H9 (cell line): Measurements from ENCODE around the gene RINT1. TPM values are rescaled to one million over a fixed set of nuclear protein-coding genes. Genes with fewer than 3 reads are reported as not detected.

Source experiments
- DNase-seq: peaks from one replicate; pipeline ENCODE4 v3.0.0-alpha.2; 2017
- H2AFZ ChIP-seq: one replicate; pipeline ENCODE4 v1.6.1; 2013; ENCODE audit warnings: mild to moderate bottlenecking, low read length, control low read depth, moderate library complexity
- H2AK5ac ChIP-seq: 2 replicates; pipeline ENCODE4 v1.6.1; 2013; ENCODE audit warnings: low read length, control low read depth, mixed read lengths; ENCODE audit not compliant: insufficient read length
- H2BK120ac ChIP-seq: one replicate; pipeline ENCODE4 v1.6.1; 2013; ENCODE audit warnings: low read depth, mild to moderate bottlenecking, low read length, control low read depth, inconsistent platforms; ENCODE audit not compliant: poor library complexity, severe bottlenecking
- H2BK12ac ChIP-seq: 2 replicates; pipeline ENCODE4 v1.6.1; 2013; ENCODE audit warnings: low read length, control low read depth, mixed read lengths, low read depth; ENCODE audit not compliant: insufficient read length
- H2BK15ac ChIP-seq: 2 replicates; pipeline ENCODE4 v1.6.1; 2013; ENCODE audit warnings: low read depth, low read length, control low read depth
- H2BK20ac ChIP-seq: one replicate; pipeline ENCODE4 v1.6.1; 2013; ENCODE audit warnings: low read depth, mild to moderate bottlenecking, low read length, control low read depth, inconsistent platforms; ENCODE audit not compliant: poor library complexity, severe bottlenecking
- H2BK5ac ChIP-seq: 2 replicates; pipeline ENCODE4 v1.6.1; 2013; ENCODE audit warnings: low read length, control low read depth, mixed read lengths; ENCODE audit not compliant: insufficient read length
- H3K14ac ChIP-seq: 2 replicates; pipeline ENCODE4 v1.6.1; 2013; ENCODE audit warnings: low read length, control low read depth; ENCODE audit not compliant: insufficient read depth
- H3K18ac ChIP-seq: 2 replicates; pipeline ENCODE4 v1.6.1; 2013; ENCODE audit warnings: low read depth, mild to moderate bottlenecking, mixed read lengths, low read length, control low read depth; ENCODE audit not compliant: insufficient read length
- H3K23ac ChIP-seq: 2 replicates; pipeline ENCODE4 v1.6.1; 2013; ENCODE audit warnings: low read length, control low read depth, mixed read lengths, low read depth; ENCODE audit not compliant: insufficient read length
- H3K23me2 ChIP-seq: 2 replicates; pipeline ENCODE4 v1.6.1; 2013; ENCODE audit warnings: low read depth, mild to moderate bottlenecking, mixed read lengths, low read length, control low read depth; ENCODE audit not compliant: insufficient read length, poor library complexity, severe bottlenecking
- H3K27ac ChIP-seq: 2 replicates; pipeline ENCODE4 v1.5.1; 2013; ENCODE audit warnings: low read length, control low read depth, mixed read lengths, low read depth; ENCODE audit not compliant: insufficient read length
- H3K27me3 ChIP-seq: 2 replicates; pipeline ENCODE4 v1.6.1; 2013; ENCODE audit warnings: low read length, control low read depth, inconsistent platforms; ENCODE audit not compliant: insufficient read depth
- H3K4ac ChIP-seq: 2 replicates; pipeline ENCODE4 v1.6.1; 2013; ENCODE audit warnings: low read depth, mild to moderate bottlenecking, control low read depth, inconsistent platforms, low read length, moderate library complexity
- H3K4me1 ChIP-seq: 2 replicates; pipeline ENCODE4 v1.6.1; 2013; ENCODE audit warnings: low read length, control low read depth, inconsistent platforms; ENCODE audit not compliant: insufficient read depth
- H3K4me2 ChIP-seq: 2 replicates; pipeline ENCODE4 v1.6.1; 2013; ENCODE audit warnings: low read length, control low read depth, mixed read lengths; ENCODE audit not compliant: insufficient read length, insufficient read depth
- H3K56ac ChIP-seq: 2 replicates; pipeline ENCODE4 v1.6.1; 2013; ENCODE audit warnings: low read depth, mild to moderate bottlenecking, mixed read lengths, low read length, control low read depth; ENCODE audit not compliant: insufficient read length
- H3K79me1 ChIP-seq: 2 replicates; pipeline ENCODE4 v1.6.1; 2013; ENCODE audit warnings: low read depth, mild to moderate bottlenecking, moderate library complexity, low read length, control low read depth, inconsistent platforms; ENCODE audit not compliant: insufficient read depth, poor library complexity, severe bottlenecking
- H3K79me2 ChIP-seq: 2 replicates; pipeline ENCODE4 v1.6.1; 2013; ENCODE audit warnings: low read length, control low read depth, inconsistent platforms; ENCODE audit not compliant: insufficient read depth
- H3K9ac ChIP-seq: 2 replicates; pipeline ENCODE4 v1.6.1; 2013; ENCODE audit warnings: low read length, control low read depth, mixed read lengths; ENCODE audit not compliant: insufficient read length; ENCODE audit errors: extremely low read depth
- H3K9me3 ChIP-seq: one replicate; pipeline ENCODE4 v1.6.1; 2013; ENCODE audit warnings: low read depth, low read length, inconsistent platforms; ENCODE audit not compliant: control insufficient read depth
- H3T11ph ChIP-seq: one replicate; pipeline ENCODE4 v1.6.1; 2013; ENCODE audit warnings: mild to moderate bottlenecking, low read length, control low read depth, inconsistent platforms
- H4K20me1 ChIP-seq: one replicate; pipeline ENCODE4 v1.6.1; 2013; ENCODE audit not compliant: control insufficient read depth, insufficient read length, insufficient read depth
- H4K5ac ChIP-seq: 2 replicates; pipeline ENCODE4 v1.6.1; 2013; ENCODE audit warnings: low read depth, mild to moderate bottlenecking, mixed read lengths, low read length, control low read depth; ENCODE audit not compliant: insufficient read length
- H4K8ac ChIP-seq: replicated peaks from 2 replicates; pipeline ENCODE4 v1.6.1; 2013; ENCODE audit warnings: low read length, control low read depth, mixed read lengths, low read depth; ENCODE audit not compliant: insufficient read length
- H4K91ac ChIP-seq: 2 replicates; pipeline ENCODE4 v1.6.1; 2013; ENCODE audit warnings: low read depth, mild to moderate bottlenecking, moderate library complexity, mixed read lengths, low read length, control low read depth; ENCODE audit not compliant: insufficient read length
- H3K27ac Mint-ChIP-seq, 3 experiments: 2 replicates in 2 of 3; 3 replicates in 1 of 3; pipeline ENCODE4 v1.8.0; 2020 to 2021; ENCODE audit warnings: mixed read lengths in 3 of 3, mild to moderate bottlenecking in 1 of 3, moderate library complexity in 1 of 3
- H3K27me3 Mint-ChIP-seq: 2 replicates; pipeline ENCODE4 v1.8.0; 2021; ENCODE audit warnings: low read depth, mild to moderate bottlenecking, moderate library complexity, mixed read lengths
- H3K36me3 Mint-ChIP-seq, 3 experiments: 2 replicates in 2 of 3; 3 replicates in 1 of 3; pipeline ENCODE4 v1.8.0; 2020 to 2021; ENCODE audit warnings: low read depth in 3 of 3, mixed read lengths in 3 of 3; ENCODE audit not compliant: insufficient read depth in 1 of 3
- H3K4me1 Mint-ChIP-seq, 2 experiments: 2 replicates each; pipeline ENCODE4 v1.8.0; 2020; ENCODE audit warnings: mixed read lengths in 2 of 2
- H3K4me3 Mint-ChIP-seq, 2 experiments: 2 replicates in 1 of 2; 3 replicates in 1 of 2; pipeline ENCODE4 v1.8.0; 2020 to 2021; ENCODE audit warnings: mild to moderate bottlenecking in 2 of 2, mixed read lengths in 2 of 2, moderate library complexity in 1 of 2
- H3K9me3 Mint-ChIP-seq, 2 experiments: 2 replicates in 1 of 2; 3 replicates in 1 of 2; pipeline ENCODE4 v1.8.0; 2020; ENCODE audit warnings: mild to moderate bottlenecking in 2 of 2, mixed read lengths in 2 of 2, moderate library complexity in 1 of 2
- WGBS: extraction: QIAGEN DNeasy Blood & Tissue Kit; methylation state at CpG from one replicate; pipeline ENCODE4 v1.1.7; 2013; ENCODE audit warnings: missing lambda C conversion rate, low lambda C conversion rate, mixed read lengths; ENCODE audit not compliant: insufficient read length; ENCODE audit errors: extremely low coverage; 5-methylcytosine and 5-hydroxymethylcytosine counted together
- total RNA-seq: library from RNA; stranded (reverse); gene quantifications from 2 replicates; pipeline ENCODE4 v1.2.1, GENCODE V29; 2021
- TF ChIP-seq, protein P1 (sequence below): fragments of 200-600 bp; sonication (generic); conservative IDR thresholded peaks from 3 replicates; pipeline ENCODE4 v1.8.0; 2021; ENCODE audit warnings: antibody characterized with exemption, mild to moderate bottlenecking

RINT1 gene
- total RNA-seq, 1 experiment from 2014 or later = 21.5 TPM

- Mint-ChIP-seq H3K4me1 (peaks cover 11 to 18% of the 10 kb centered on the region in 2 experiments), H3K9me3 (no peaks in the 10 kb centered on the region; a peak in 1 of 5 replicates), H3K27me3 (no peaks in the 10 kb centered on the region), H3K27ac (peak overlapping the region in 2 of 3 experiments; percentile 38 to 59; a peak in 2 of 7 replicates), H3K4me3 (no peak overlapping the region), H3K36me3 (peaks cover 14 to 32% (median 26%) of the 10 kb centered on the region in 3 experiments)
- H4K5ac ChIP-seq = no peak overlapping the region
- WGBS = no CpG with 5 or more reads among the region's 8 CpGs
- no peak overlapping the region for H3K23ac ChIP-seq
- H4K91ac ChIP-seq = no peak overlapping the region
- H3K27ac ChIP-seq = no peak overlapping the region
- H3K79me1 ChIP-seq = no peaks in the 10 kb centered on the region
- no peak overlapping the region for H3K56ac ChIP-seq
- no peak overlapping the region for H3K18ac ChIP-seq
- H2AK5ac ChIP-seq = no peak overlapping the region
- no peak overlapping the region for H3K4ac ChIP-seq
- H3K9ac ChIP-seq = no peak overlapping the region
- no peak for DNase-seq
- H3K14ac ChIP-seq = no peak overlapping the region
- no peak overlapping the region for H2BK120ac ChIP-seq
- H3K9me3 ChIP-seq = no peaks in the 10 kb centered on the region
- no peak overlapping the region for H3K4me2 ChIP-seq
- H3K79me2 ChIP-seq = no peaks in the 10 kb centered on the region
- H2BK15ac ChIP-seq = no peak overlapping the region
- no peak overlapping the region for H2BK12ac ChIP-seq
- no peak overlapping the region for H4K8ac ChIP-seq
- H3T11ph ChIP-seq = no peak overlapping the region
- H3K27me3 ChIP-seq = no peaks in the 10 kb centered on the region
- TF ChIP-seq, protein P1, sequence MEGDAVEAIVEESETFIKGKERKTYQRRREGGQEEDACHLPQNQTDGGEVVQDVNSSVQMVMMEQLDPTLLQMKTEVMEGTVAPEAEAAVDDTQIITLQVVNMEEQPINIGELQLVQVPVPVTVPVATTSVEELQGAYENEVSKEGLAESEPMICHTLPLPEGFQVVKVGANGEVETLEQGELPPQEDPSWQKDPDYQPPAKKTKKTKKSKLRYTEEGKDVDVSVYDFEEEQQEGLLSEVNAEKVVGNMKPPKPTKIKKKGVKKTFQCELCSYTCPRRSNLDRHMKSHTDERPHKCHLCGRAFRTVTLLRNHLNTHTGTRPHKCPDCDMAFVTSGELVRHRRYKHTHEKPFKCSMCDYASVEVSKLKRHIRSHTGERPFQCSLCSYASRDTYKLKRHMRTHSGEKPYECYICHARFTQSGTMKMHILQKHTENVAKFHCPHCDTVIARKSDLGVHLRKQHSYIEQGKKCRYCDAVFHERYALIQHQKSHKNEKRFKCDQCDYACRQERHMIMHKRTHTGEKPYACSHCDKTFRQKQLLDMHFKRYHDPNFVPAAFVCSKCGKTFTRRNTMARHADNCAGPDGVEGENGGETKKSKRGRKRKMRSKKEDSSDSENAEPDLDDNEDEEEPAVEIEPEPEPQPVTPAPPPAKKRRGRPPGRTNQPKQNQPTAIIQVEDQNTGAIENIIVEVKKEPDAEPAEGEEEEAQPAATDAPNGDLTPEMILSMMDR = no peak
- no peaks in the 10 kb centered on the region for H4K20me1 ChIP-seq
- no peaks in the 10 kb centered on the region for H3K23me2 ChIP-seq
- no peaks in the 10 kb centered on the region for H3K4me1 ChIP-seq
- H2BK20ac ChIP-seq = no peak overlapping the region
- no peak overlapping the region for H2BK5ac ChIP-seq
- H2AFZ ChIP-seq = no peak overlapping the region
Observed at GRCh38 chr7:105610165-105610930, 78.3 kb downstream of the RINT1 start.
